HepG2 (cell line): ENCODE results near the gene COL8A2. TPM values are rescaled to one million over a fixed set of nuclear protein-coding genes. Genes with fewer than 3 reads are reported as not detected.

Experiments
- ATAC-seq: fragments of 200-7000 bp; cut with Tn5 transposase; 3 replicates; pipeline ENCODE4 v1.9.1; 2020; ENCODE audit warnings: mild to moderate bottlenecking, moderate library complexity
- BruUV-seq: library from RNA; stranded (reverse); fragments of 400-500 nt; replicated peaks from 2 replicates; lab custom pipeline; 2021; lab: Mats Ljungman, UMichigan
- CTCF ChIA-PET: fragments of 300-600 bp; formaldehyde crosslinking; extraction: SDS; loops from one replicate; lab custom pipeline; 2021; ENCODE audit warnings: low total read pairs, inconsistent platforms, low intra/inter-chr PET ratio; lab: Yijun Ruan, JAX
- POLR2A ChIA-PET: fragments of 350-600 bp; sonication (Branson Sonifier 250); formaldehyde crosslinking; loops from one replicate; lab custom pipeline; 2020; ENCODE audit warnings: antibody characterized with exemption, inconsistent platforms; lab: Yijun Ruan, JAX
- DNase-seq: peaks from one replicate; pipeline ENCODE4 v3.0.0-alpha.2; 2015; ENCODE audit warnings: low spot score
- FAIRE-seq: peaks from 3 replicates; lab custom pipeline; 2011; peaks lifted over from hg19 to GRCh38; lab: Jason Lieb, UNC
- H2AFZ ChIP-seq: one replicate; pipeline ENCODE4 v1.6.1; 2011; ENCODE audit warnings: low read length, inconsistent platforms
- H3K27ac ChIP-seq: fragments of 300-600 bp; 3 replicates; pipeline ENCODE4 v1.8.0; 2011; ENCODE audit warnings: mixed run types, mild to moderate bottlenecking, mixed read lengths, low read length, inconsistent platforms; ENCODE audit not compliant: insufficient read depth; ENCODE audit errors: extremely low read length
- H3K27me3 ChIP-seq, 2 experiments: fragments of 200-600 bp in 1 of 2; 2 replicates in 1 of 2; 3 replicates in 1 of 2; pipeline versions ENCODE4 v1.6.0 to v1.8.0; 2011; ENCODE audit warnings: low read length in 2 of 2, mild to moderate bottlenecking in 2 of 2, moderate library complexity in 2 of 2, inconsistent platforms in 1 of 2; ENCODE audit not compliant: insufficient read depth in 2 of 2, control insufficient read depth in 1 of 2
- H3K36me3 ChIP-seq, 2 experiments: fragments of 200-600 bp in 1 of 2; replicated peaks in 1 of 2; 2 replicates in 1 of 2; 3 replicates in 1 of 2; pipeline versions ENCODE4 v1.5.1 to v1.8.0; 2011; ENCODE audit warnings: low read length in 2 of 2, inconsistent platforms in 1 of 2; ENCODE audit not compliant: insufficient read depth in 2 of 2, control insufficient read depth in 1 of 2
- H3K4me1 ChIP-seq: 2 replicates; pipeline ENCODE4 v1.5.1; 2012; ENCODE audit warnings: low read length, inconsistent platforms; ENCODE audit not compliant: insufficient read depth
- H3K4me2 ChIP-seq: 2 replicates; pipeline ENCODE4 v1.6.0; 2011; ENCODE audit warnings: low read depth, low read length, inconsistent platforms
- H3K4me3 ChIP-seq, 3 experiments: fragments of 200-600 bp in 1 of 3; sonication (generic), shearing (Covaris generic) in 1 of 3; replicated peaks in 1 of 3; 2 replicates each; pipeline ENCODE4 v1.5.1; 2011 to 2016; ENCODE audit warnings: low read length in 3 of 3, inconsistent platforms in 2 of 3, low read depth in 2 of 3, mild to moderate bottlenecking in 2 of 3, control low read depth in 1 of 3, mixed read lengths in 1 of 3; ENCODE audit not compliant: insufficient read depth in 1 of 3
- H3K79me2 ChIP-seq: one replicate; pipeline ENCODE4 v1.6.1; 2011; ENCODE audit warnings: low read length, inconsistent platforms; ENCODE audit not compliant: insufficient read depth
- H3K9ac ChIP-seq: 2 replicates; pipeline ENCODE4 v1.6.0; 2011; ENCODE audit warnings: mild to moderate bottlenecking, low read depth, low read length, inconsistent platforms; ENCODE audit not compliant: insufficient read depth
- H3K9me3 ChIP-seq: 2 replicates; pipeline ENCODE4 v1.5.1; 2012; ENCODE audit warnings: mild to moderate bottlenecking, low read length
- H4K20me1 ChIP-seq: 2 replicates; pipeline ENCODE4 v1.6.0; 2011; ENCODE audit warnings: inconsistent platforms, mild to moderate bottlenecking, low read length, moderate library complexity; ENCODE audit not compliant: insufficient read depth
- ADNP ChIP-seq: sonication (generic); formaldehyde crosslinking; IDR thresholded peaks from 2 replicates; pipeline ENCODE4 v1.4.0; 2020; ENCODE audit warnings: missing genetic modification reagents
- AGO1 ChIP-seq: fragments of 200-400 bp; formaldehyde crosslinking; IDR thresholded peaks from 2 replicates; pipeline ENCODE4 v1.6.1; 2017; ENCODE audit warnings: mild to moderate bottlenecking, low read depth, low read length, moderate library complexity; ENCODE audit not compliant: poor library complexity, severe bottlenecking
- ARID3A ChIP-seq: IDR thresholded peaks from 2 replicates; pipeline ENCODE4 v1.6.1; 2012; ENCODE audit warnings: low read depth, low read length, improper control_type of control experiment
- BATF2 ChIP-seq: sonication (generic); formaldehyde crosslinking; IDR thresholded peaks from 2 replicates; pipeline ENCODE4 v1.8.0; 2022; ENCODE audit warnings: mild to moderate bottlenecking, missing genetic modification reagents, moderate library complexity
- FOXK2 ChIP-seq: fragments of 450-650 bp; IDR thresholded peaks from 2 replicates; pipeline ENCODE4 v1.6.1; 2016
- GABPB1 ChIP-seq: IDR thresholded peaks from 2 replicates; pipeline ENCODE4 v1.6.1; 2016; ENCODE audit warnings: mild to moderate bottlenecking, missing genetic modification reagents, moderate library complexity, missing compliant biosample characterization
- JARID2 ChIP-seq: sonication (generic); formaldehyde crosslinking; IDR thresholded peaks from 2 replicates; pipeline ENCODE4 v1.8.1; 2023; ENCODE audit warnings: missing genetic modification reagents, inconsistent platforms; ENCODE audit not compliant: insufficient replicate concordance
- KAT7 ChIP-seq: IDR thresholded peaks from 2 replicates; pipeline ENCODE4 v1.6.1; 2018; ENCODE audit warnings: borderline replicate concordance, missing compliant biosample characterization
- NR1H2 ChIP-seq: sonication (generic); formaldehyde crosslinking; IDR thresholded peaks from 2 replicates; pipeline ENCODE4 v1.8.1; 2022; ENCODE audit warnings: low read depth, missing genetic modification reagents, borderline replicate concordance
- PAWR ChIP-seq: sonication (generic); formaldehyde crosslinking; IDR thresholded peaks from 2 replicates; pipeline ENCODE4 v1.4.0; 2020; ENCODE audit warnings: missing genetic modification reagents, mild to moderate bottlenecking, borderline replicate concordance
- RAD21 ChIP-seq: fragments of 450-650 bp; formaldehyde crosslinking; IDR thresholded peaks from 2 replicates; pipeline ENCODE4 v1.5.0; 2020; ENCODE audit warnings: mild to moderate bottlenecking
- RORA ChIP-seq: sonication (generic); formaldehyde crosslinking; IDR thresholded peaks from 2 replicates; pipeline ENCODE4 v1.5.0; 2020; ENCODE audit warnings: mild to moderate bottlenecking, missing genetic modification reagents, moderate library complexity
- THAP11 ChIP-seq: IDR thresholded peaks from 2 replicates; pipeline ENCODE4 v1.6.1; 2016; ENCODE audit warnings: missing biosample characterization, missing genetic modification reagents
- ZBTB3 ChIP-seq: sonication (generic); formaldehyde crosslinking; IDR thresholded peaks from 2 replicates; pipeline ENCODE4 v1.4.0; 2020; ENCODE audit warnings: low read depth, mild to moderate bottlenecking, moderate library complexity, missing genetic modification reagents, borderline replicate concordance
- ZBTB44 ChIP-seq: sonication (generic); formaldehyde crosslinking; IDR thresholded peaks from 2 replicates; pipeline ENCODE4 v1.4.0; 2020; ENCODE audit warnings: missing genetic modification reagents
- ZBTB7B ChIP-seq: sonication (generic); formaldehyde crosslinking; IDR thresholded peaks from 2 replicates; pipeline ENCODE4 v1.4.0; 2020; ENCODE audit warnings: missing genetic modification reagents
- ZFX ChIP-seq: sonication (generic); formaldehyde crosslinking; IDR thresholded peaks from 2 replicates; pipeline ENCODE4 v1.4.0; 2020; ENCODE audit warnings: mild to moderate bottlenecking, low read depth, missing genetic modification reagents, moderate library complexity
- ZNF614 ChIP-seq: IDR thresholded peaks from 2 replicates; pipeline ENCODE4 v1.6.1; 2018; ENCODE audit warnings: missing biosample characterization, missing genetic modification reagents, inconsistent platforms, borderline replicate concordance
- ZNF781 ChIP-seq: sonication (generic); formaldehyde crosslinking; IDR thresholded peaks from 2 replicates; pipeline ENCODE4 v1.5.1; 2020; ENCODE audit warnings: borderline replicate concordance, mild to moderate bottlenecking, missing genetic modification reagents; ENCODE audit errors: not compliant biosample characterization
- ZNF83 ChIP-seq: sonication (generic); formaldehyde crosslinking; IDR thresholded peaks from 2 replicates; pipeline ENCODE4 v1.4.0; 2020; ENCODE audit warnings: missing genetic modification reagents, mild to moderate bottlenecking, borderline replicate concordance
- ZSCAN22 ChIP-seq: sonication (generic); formaldehyde crosslinking; IDR thresholded peaks from 2 replicates; pipeline ENCODE4 v1.4.0; 2020; ENCODE audit warnings: mild to moderate bottlenecking, missing genetic modification reagents
- ZSCAN9 ChIP-seq: IDR thresholded peaks from 2 replicates; pipeline ENCODE4 v1.6.1; 2016; ENCODE audit warnings: borderline replicate concordance
- WGBS: methylation state at CpG from one replicate; pipeline ENCODE4 v1.1.6; 2017; ENCODE audit warnings: low lambda C conversion rate; 5-methylcytosine and 5-hydroxymethylcytosine counted together
- in situ Hi-C: cut with HindIII; loops from 2 replicates; pipeline ENCODE4 v1.10.0; 2017; ENCODE audit warnings: low pct_unique_long_range_greater_than_20kb; ENCODE audit not compliant: extremely low pct_ligation_motif_present
- intact Hi-C: fragments of 100-400 bp; cut with micrococcal nuclease; formaldehyde crosslinking; loops from one replicate; pipeline ENCODE4 v1.10.0; 2022; ENCODE audit not compliant: unreplicated experiment
- polyA plus RNA-seq, 8 experiments: library from polyadenylated mRNA; depleted of rRNA in 3 of 8; stranded (reverse) in 7 of 8; unstranded in 1 of 8; fragments of >200 nt; fragmentation: Illumina TruSeq in 4 of 8; extraction: Trizol in 4 of 8; gene quantifications; 2 replicates each; pipeline versions ENCODE4 v1.2.1 to v1.2.3, GENCODE V29; 2011 to 2016; ENCODE audit warnings: low read depth in 4 of 8, missing spikeins in 1 of 8, mixed read lengths in 1 of 8; ENCODE audit not compliant: insufficient read depth in 1 of 8
- total RNA-seq, 5 experiments: library from RNA; depleted of rRNA; stranded (reverse); fragments of >200 nt; fragmentation: Illumina TruSeq; extraction: Trizol; gene quantifications; 2 replicates each; pipeline ENCODE4 v1.2.3, GENCODE V29; 2016; ENCODE audit warnings: low read depth in 1 of 5

COL8A2 gene
- total and polyA plus RNA-seq, 2 of the 13 experiments (the other 11 are each of a cell fraction or from before 2014, with no cell fraction given) = 0.13 to 0.24 TPM

GRCh38 chr1:36115931-36116330 lies 9.1 kb downstream of the COL8A2 start (continued):
- no peak for TF ChIP-seq RORA (CRISPR knock-in tag)
- no peak for TF ChIP-seq ZNF614 (CRISPR knock-in tag)
- no peak for TF ChIP-seq ZBTB3
- TF ChIP-seq BATF2 (CRISPR knock-in tag) = no peak
- no peak for TF ChIP-seq ZSCAN22 (CRISPR knock-in tag)

- Histone ChIP-seq H3K27me3 (peaks cover 4 to 23% of the 10 kb centered on the region in 2 experiments; a peak in 2 of 5 replicates), H3K4me3 (peak overlapping the region; percentile 53 to 69 (median 65)), H3K79me2 (no peaks in the 10 kb centered on the region), H3K4me2 (peak overlapping the region; percentile 91), H2AFZ (peak overlapping the region; percentile 19), H3K36me3 (no peaks in the 10 kb centered on the region), H3K9me3 (no peaks in the 10 kb centered on the region), H4K20me1 (no peaks in the 10 kb centered on the region), H3K9ac (peak overlapping the region; percentile 41; the same call in 1 of the 2 replicates), H3K27ac (no peak overlapping the region), H3K4me1 (peaks cover 41% of the 10 kb centered on the region)
- intact Hi-C loops = no loop called here
- CTCF ChIA-PET = no interaction called here
- 5% methylated on average over 4 of the region's 18 CpGs for WGBS
- ATAC-seq (peak; percentile 63), FAIRE-seq (no peak), DNase-seq (no peak)
- POLR2A ChIA-PET = interaction anchor here (1.2 to 1.9 kb wide), 4 partner anchors 9 to 191 kb away, joined by 3 to 7 read pairs (median 5); no protein-coding TSS in a partner anchor
- in situ Hi-C loops = no loop called here
- no TSS peak for BruUV-seq
- TF ChIP-seq FOXK2 = no peak
- TF ChIP-seq RAD21 (CRISPR knock-in tag) = no peak
- TF ChIP-seq THAP11 (CRISPR knock-in tag) = peak; percentile 20; the same call in 1 of the 2 replicates
- TF ChIP-seq KAT7 = no peak
- no peak for TF ChIP-seq NR1H2 (CRISPR knock-in tag)
- TF ChIP-seq ZNF781 (CRISPR knock-in tag) = no peak
- no peak for TF ChIP-seq ZSCAN9
- no peak for TF ChIP-seq JARID2 (CRISPR knock-in tag)
- no peak for TF ChIP-seq ARID3A
- no peak for TF ChIP-seq ADNP (CRISPR knock-in tag)
- TF ChIP-seq GABPB1 (CRISPR knock-in tag) = peak; percentile 56
- no peak for TF ChIP-seq PAWR
- TF ChIP-seq ZBTB44 (CRISPR knock-in tag) = no peak
- TF ChIP-seq ZFX (CRISPR knock-in tag) = peak; percentile 83
- no peak for TF ChIP-seq ZNF83 (CRISPR knock-in tag)
- no peak for TF ChIP-seq ZBTB7B (CRISPR knock-in tag)
- TF ChIP-seq AGO1 = peak; percentile 46
These were observed 9.8 kb downstream of the COL8A2 start for GRCh38 chr1:36115200-36115669.
